HG03558 (cell line): Measurements from ENCODE around the gene RPL39L.
"Not testable (repeated sequence)": the region's sequence is repeated elsewhere in the genome, so short reads cannot be mapped to it uniquely, and the experiment has no call there.

Source experiments
- ATAC-seq: cut with Tn5 transposase; IDR thresholded peaks from one replicate; pipeline ENCODE4 v1.9.1; 2021; ENCODE audit warnings: moderate number of reproducible peaks; ENCODE audit not compliant: unreplicated experiment; ENCODE audit errors: extremely low read depth

Gene RPL39L

GRCh38 chr3:187139126-187139894 is at the start of gene RPL39L:
RPL39L (minus strand) TSS chr3:187139496; CDS start chr3:187121300, 18,196 bp downstream.
- peak; percentile 79 for ATAC-seq

- no peak for ATAC-seq
Measured at GRCh38 chr3:187188931-187189330, 49.6 kb upstream of the RPL39L start.

GRCh38 chr3:187186801-187187421 is 47.6 kb upstream of the RPL39L start:
- no peak for ATAC-seq

GRCh38 chr3:187186375-187186774 is 47.1 kb upstream of the RPL39L start:
- no peak for ATAC-seq

GRCh38 chr3:187185759-187186158 is 46.5 kb upstream of the RPL39L start:
- ATAC-seq, result no peak

- ATAC-seq, result no peak
Measured at GRCh38 chr3:187183903-187184302, 44.6 kb upstream of the RPL39L start.

GRCh38 chr3:187183210-187183862 is 44.0 kb upstream of the RPL39L start:
- ATAC-seq, result no peak

GRCh38 chr3:187181454-187182170 is 42.3 kb upstream of the RPL39L start:
- ATAC-seq, result no peak

- no peak for ATAC-seq
Measured at GRCh38 chr3:187172929-187173328, 33.6 kb upstream of the RPL39L start.

- ATAC-seq, result not testable (repeated sequence)
Measured at GRCh38 chr3:187170911-187171310, 31.6 kb upstream of the RPL39L start.

GRCh38 chr3:187169231-187169960 is 30.1 kb upstream of the RPL39L start:
- no peak for ATAC-seq

GRCh38 chr3:187167777-187168176 is 28.5 kb upstream of the RPL39L start:
- no peak for ATAC-seq

GRCh38 chr3:187166750-187167149 is 27.5 kb upstream of the RPL39L start:
- ATAC-seq, result no peak

- ATAC-seq, result no peak
Measured at GRCh38 chr3:187165144-187165543, 25.8 kb upstream of the RPL39L start.

GRCh38 chr3:187162265-187162953 is 23.1 kb upstream of the RPL39L start:
- ATAC-seq, result no peak

- ATAC-seq, result no peak
Measured at GRCh38 chr3:187161556-187161955, 22.3 kb upstream of the RPL39L start.

- ATAC-seq, result no peak
Measured at GRCh38 chr3:187150599-187150998, 11.3 kb upstream of the RPL39L start.

GRCh38 chr3:187150186-187150585 is 10.9 kb upstream of the RPL39L start:
- ATAC-seq, result no peak

GRCh38 chr3:187146389-187146788 is 7.1 kb upstream of the RPL39L start:
- ATAC-seq, result no peak
